Activated naive CD4-positive, alpha-beta T cell treated with anti-CD3 and anti-CD28 coated beads, Interleukin-2, amount 10 ng/mL, durations not matched to agents 7 days and 5 days (primary cell): ENCODE data around the gene BRICD5.

Experiments used
- CTCF ChIA-PET: fragments of 350-600 bp; sonication (Branson Sonifier 250); formaldehyde crosslinking; loops from one replicate; lab custom pipeline; 2021; ENCODE audit warnings: antibody characterized with exemption; lab: Charles Lee
- DNase-seq: peaks from one replicate; pipeline ENCODE4 v3.0.0-alpha.2; 2020
- H3K27ac Mint-ChIP-seq: one replicate; pipeline ENCODE4 v1.8.0; 2021; ENCODE audit warnings: mild to moderate bottlenecking, moderate library complexity, mixed read lengths
- H3K27me3 Mint-ChIP-seq: one replicate; pipeline ENCODE4 v1.8.0; 2021; ENCODE audit warnings: mild to moderate bottlenecking, mixed read lengths
- H3K36me3 Mint-ChIP-seq: one replicate; pipeline ENCODE4 v1.8.0; 2021; ENCODE audit warnings: mixed read lengths
- H3K4me1 Mint-ChIP-seq: one replicate; pipeline ENCODE4 v1.8.0; 2021; ENCODE audit warnings: mixed read lengths
- H3K4me3 Mint-ChIP-seq: one replicate; pipeline ENCODE4 v1.8.0; 2021; ENCODE audit warnings: mild to moderate bottlenecking, moderate library complexity, mixed read lengths
- H3K9me3 Mint-ChIP-seq: one replicate; pipeline ENCODE4 v1.8.0; 2021; ENCODE audit warnings: mixed read lengths

The BRICD5 gene

GRCh38 chr16:2180962-2181923 is 29.4 kb downstream of the BRICD5 start:
- Mint-ChIP-seq H3K9me3 (no peaks in the 10 kb centered on the region), H3K4me3 (no peak overlapping the region), H3K4me1 (no peaks in the 10 kb centered on the region), H3K27me3 (no peaks in the 10 kb centered on the region), H3K36me3 (peaks cover 3% of the 10 kb centered on the region), H3K27ac (no peak overlapping the region)
- no peak for DNase-seq
- CTCF ChIA-PET = no interaction called here

- Mint-ChIP-seq H3K4me3 (no peak overlapping the region), H3K9me3 (no peaks in the 10 kb centered on the region), H3K27ac (no peak overlapping the region), H3K27me3 (no peaks in the 10 kb centered on the region), H3K36me3 (peaks cover 8% of the 10 kb centered on the region), H3K4me1 (no peaks in the 10 kb centered on the region)
- CTCF ChIA-PET = no interaction called here
- no peak for DNase-seq
These were observed 30.2 kb downstream of the BRICD5 start for GRCh38 chr16:2180461-2180860.

- Mint-ChIP-seq H3K27me3 (no peaks in the 10 kb centered on the region), H3K27ac (no peak overlapping the region), H3K9me3 (no peaks in the 10 kb centered on the region), H3K4me3 (no peak overlapping the region), H3K4me1 (no peaks in the 10 kb centered on the region), H3K36me3 (peaks cover 8% of the 10 kb centered on the region)
- CTCF ChIA-PET = no interaction called here
- DNase-seq = no peak
These were observed 31.1 kb downstream of the BRICD5 start for GRCh38 chr16:2179576-2179975.

GRCh38 chr16:2179107-2179501 is 31.6 kb downstream of the BRICD5 start:
- Mint-ChIP-seq H3K27me3 (no peaks in the 10 kb centered on the region), H3K4me3 (no peak overlapping the region), H3K4me1 (no peaks in the 10 kb centered on the region), H3K9me3 (no peaks in the 10 kb centered on the region), H3K27ac (no peak overlapping the region), H3K36me3 (peaks cover 10% of the 10 kb centered on the region)
- DNase-seq = no peak
- CTCF ChIA-PET = no interaction called here

- no peak overlapping the region for H3K27ac Mint-ChIP-seq
- no peaks in the 10 kb centered on the region for H3K27me3 Mint-ChIP-seq
- DNase-seq = peak; percentile 44
- H3K9me3 Mint-ChIP-seq = no peaks in the 10 kb centered on the region
- no peaks in the 10 kb centered on the region for H3K4me1 Mint-ChIP-seq
- CTCF ChIA-PET = no interaction called here
- no peak overlapping the region for H3K4me3 Mint-ChIP-seq
- peaks cover 13% of the 10 kb centered on the region for H3K36me3 Mint-ChIP-seq
These were observed 32.1 kb downstream of the BRICD5 start for GRCh38 chr16:2178321-2179106.

GRCh38 chr16:2177561-2177960 is 33.1 kb downstream of the BRICD5 start:
- Mint-ChIP-seq H3K36me3 (peaks cover 15% of the 10 kb centered on the region), H3K4me3 (no peak overlapping the region), H3K27me3 (no peaks in the 10 kb centered on the region), H3K9me3 (no peaks in the 10 kb centered on the region), H3K4me1 (no peaks in the 10 kb centered on the region), H3K27ac (no peak overlapping the region)
- CTCF ChIA-PET = interaction anchor here (0.7 kb wide), 1 partner anchor 8 kb away, joined by 3 read pairs; no protein-coding TSS in a partner anchor
- no peak for DNase-seq

- H3K27ac Mint-ChIP-seq = no peak overlapping the region
- no peaks in the 10 kb centered on the region for H3K4me1 Mint-ChIP-seq
- DNase-seq = no peak
- CTCF ChIA-PET = interaction anchor here (0.7 kb wide), 1 partner anchor 7 kb away, joined by 3 read pairs; no protein-coding TSS in a partner anchor
- H3K4me3 Mint-ChIP-seq = no peak overlapping the region
- H3K36me3 Mint-ChIP-seq = peaks cover 15% of the 10 kb centered on the region
- H3K9me3 Mint-ChIP-seq = no peaks in the 10 kb centered on the region
- H3K27me3 Mint-ChIP-seq = no peaks in the 10 kb centered on the region
These were observed 33.6 kb downstream of the BRICD5 start for GRCh38 chr16:2177101-2177500.

GRCh38 chr16:2176047-2176446 is 34.6 kb downstream of the BRICD5 start:
- DNase-seq = no peak
- H3K27me3 Mint-ChIP-seq = no peaks in the 10 kb centered on the region
- H3K4me1 Mint-ChIP-seq = no peaks in the 10 kb centered on the region
- no peak overlapping the region for H3K27ac Mint-ChIP-seq
- no peaks in the 10 kb centered on the region for H3K9me3 Mint-ChIP-seq
- H3K36me3 Mint-ChIP-seq = peaks cover 19% of the 10 kb centered on the region
- H3K4me3 Mint-ChIP-seq = no peak overlapping the region
- CTCF ChIA-PET = no interaction called here

- no peak for DNase-seq
- Mint-ChIP-seq H3K36me3 (peaks cover 19% of the 10 kb centered on the region), H3K27ac (no peak overlapping the region), H3K9me3 (no peaks in the 10 kb centered on the region), H3K4me1 (no peaks in the 10 kb centered on the region), H3K27me3 (no peaks in the 10 kb centered on the region), H3K4me3 (no peak overlapping the region)
- CTCF ChIA-PET = no interaction called here
These were observed 35.2 kb downstream of the BRICD5 start for GRCh38 chr16:2175454-2175853.

GRCh38 chr16:2174396-2175131 is 36.1 kb downstream of the BRICD5 start:
- peaks cover 19% of the 10 kb centered on the region for H3K36me3 Mint-ChIP-seq
- no peak overlapping the region for H3K4me3 Mint-ChIP-seq
- no peaks in the 10 kb centered on the region for H3K4me1 Mint-ChIP-seq
- H3K27me3 Mint-ChIP-seq = no peaks in the 10 kb centered on the region
- CTCF ChIA-PET = no interaction called here
- no peak overlapping the region for H3K27ac Mint-ChIP-seq
- no peak for DNase-seq
- no peaks in the 10 kb centered on the region for H3K9me3 Mint-ChIP-seq

GRCh38 chr16:2173916-2174315 is 36.7 kb downstream of the BRICD5 start:
- no peak for DNase-seq
- Mint-ChIP-seq H3K4me1 (no peaks in the 10 kb centered on the region), H3K36me3 (peaks cover 19% of the 10 kb centered on the region), H3K27me3 (no peaks in the 10 kb centered on the region), H3K9me3 (no peaks in the 10 kb centered on the region), H3K27ac (no peak overlapping the region), H3K4me3 (no peak overlapping the region)
- CTCF ChIA-PET = no interaction called here

GRCh38 chr16:2173366-2173765 is 37.3 kb downstream of the BRICD5 start:
- Mint-ChIP-seq H3K27ac (no peak overlapping the region), H3K4me3 (no peak overlapping the region), H3K4me1 (no peaks in the 10 kb centered on the region)

GRCh38 chr16:2172688-2173335 is 37.9 kb downstream of the BRICD5 start:
- no peak overlapping the region for H3K4me3 Mint-ChIP-seq
- H3K27me3 Mint-ChIP-seq = no peaks in the 10 kb centered on the region
- no peaks in the 10 kb centered on the region for H3K9me3 Mint-ChIP-seq
- no peaks in the 10 kb centered on the region for H3K4me1 Mint-ChIP-seq
- peaks cover 19% of the 10 kb centered on the region for H3K36me3 Mint-ChIP-seq
- CTCF ChIA-PET = no interaction called here
- no peak for DNase-seq
- no peak overlapping the region for H3K27ac Mint-ChIP-seq

More at GRCh38 chr16:2173366-2173765, 37.3 kb downstream of the BRICD5 start:
- Mint-ChIP-seq H3K27me3 (no peaks in the 10 kb centered on the region), H3K9me3 (no peaks in the 10 kb centered on the region), H3K36me3 (peaks cover 19% of the 10 kb centered on the region)
- DNase-seq = no peak
- CTCF ChIA-PET = no interaction called here
